Upper lobe of left lung (tissue), 4 donors: Measurements from ENCODE around the gene ITPKC.

Source experiments
- CTCF ChIP-seq, 6 experiments: fragments of 450-650 bp in 4 of 6; fragments of 200-600 bp in 2 of 6; sonication (generic) in 2 of 6; IDR thresholded peaks; one replicate each; pipeline ENCODE4 v1.5.1; 2016 to 2019; ENCODE audit warnings: antibody characterized with exemption in 6 of 6
- EP300 ChIP-seq, 4 donors: sonication (generic); formaldehyde crosslinking; IDR thresholded peaks; one replicate each; pipeline ENCODE4 v1.5.1; 2017; ENCODE audit warnings: antibody characterized with exemption in 4 of 4, control low read depth in 2 of 4
- POLR2A ChIP-seq, 4 donors: fragments of 450-650 bp; IDR thresholded peaks; one replicate each; pipeline ENCODE4 v1.5.1; 2016 to 2017; ENCODE audit warnings: antibody characterized with exemption in 4 of 4, mild to moderate bottlenecking in 2 of 4

- TF ChIP-seq CTCF (IDR thresholded peaks at IDR 0.05) (no peak), POLR2A (IDR thresholded peaks at IDR 0.05) (no peak), EP300 (IDR thresholded peaks at IDR 0.05) (no peak)
Observed at GRCh38 chr19:40691421-40692211, 25.3 kb upstream of the ITPKC start.
